Measurements from ENCODE around the gene TMEM270. TPM values are rescaled to one million over a fixed set of nuclear protein-coding genes. Genes with fewer than 3 reads are reported as not detected.

TMEM270 gene
- total and polyA plus RNA-seq, 8 donors = not detected

DNA sequence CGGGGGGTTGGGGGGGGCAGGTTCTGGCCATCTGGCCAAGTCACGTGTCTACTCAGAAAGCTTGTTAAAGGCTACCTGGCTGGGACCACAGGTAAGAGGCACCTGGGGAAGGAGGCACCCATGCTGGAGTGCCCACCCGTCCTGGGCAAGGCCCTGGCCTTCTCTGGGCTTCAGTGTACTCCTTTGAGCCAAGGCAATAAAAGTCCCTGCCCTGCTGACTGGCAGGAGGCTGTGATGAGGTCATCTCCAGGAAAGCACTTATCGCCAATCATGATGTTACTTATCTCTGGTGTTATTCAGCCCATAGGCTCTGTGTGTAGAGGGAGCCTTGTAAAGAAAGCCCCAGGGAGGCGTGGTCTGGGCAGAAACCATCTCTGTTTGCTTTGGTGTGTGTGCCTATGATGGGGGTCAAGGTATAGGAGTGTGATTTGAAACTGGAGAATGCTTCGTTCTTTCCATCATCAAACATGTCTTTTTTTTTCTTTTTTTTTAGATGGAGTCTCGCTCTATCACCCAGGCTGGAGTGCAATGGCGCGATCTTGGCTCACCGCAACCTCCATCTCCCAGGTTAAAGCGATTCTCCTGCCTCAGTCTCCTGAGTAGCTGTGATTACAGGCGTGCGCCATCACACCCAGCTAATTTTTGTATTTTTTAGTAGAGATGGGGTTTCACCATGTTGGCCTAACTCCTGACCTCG is 32.7 kb upstream of the TMEM270 start:
- peaks cover 0 to 45% (median 10%) of the 10 kb centered on the region in 3 donors for H3K27me3 ChIP-seq
- 35 to 61% (median 41%) methylated on average over 12 to 14 of the region's 14 CpGs for WGBS, 5 donors
- H3K27ac ChIP-seq = peak overlapping the region; percentile 59 to 80 (median 71)
- intact Hi-C loops (cut with DNase I; ENCODE audit: low total_unique reads) = no loop called here
- H3K4me3 ChIP-seq = no peak overlapping the region
- no peaks in the 10 kb centered on the region for H3K36me3 ChIP-seq
- TF ChIP-seq EP300 (IDR thresholded peaks at IDR 0.05) (no peak), POLR2A (IDR thresholded peaks at IDR 0.05) (no peak), POLR2AphosphoS5 (IDR thresholded peaks at IDR 0.05) (peak in 1 of 3 donors; percentile 61)
- TF ChIP-seq, protein P1, sequence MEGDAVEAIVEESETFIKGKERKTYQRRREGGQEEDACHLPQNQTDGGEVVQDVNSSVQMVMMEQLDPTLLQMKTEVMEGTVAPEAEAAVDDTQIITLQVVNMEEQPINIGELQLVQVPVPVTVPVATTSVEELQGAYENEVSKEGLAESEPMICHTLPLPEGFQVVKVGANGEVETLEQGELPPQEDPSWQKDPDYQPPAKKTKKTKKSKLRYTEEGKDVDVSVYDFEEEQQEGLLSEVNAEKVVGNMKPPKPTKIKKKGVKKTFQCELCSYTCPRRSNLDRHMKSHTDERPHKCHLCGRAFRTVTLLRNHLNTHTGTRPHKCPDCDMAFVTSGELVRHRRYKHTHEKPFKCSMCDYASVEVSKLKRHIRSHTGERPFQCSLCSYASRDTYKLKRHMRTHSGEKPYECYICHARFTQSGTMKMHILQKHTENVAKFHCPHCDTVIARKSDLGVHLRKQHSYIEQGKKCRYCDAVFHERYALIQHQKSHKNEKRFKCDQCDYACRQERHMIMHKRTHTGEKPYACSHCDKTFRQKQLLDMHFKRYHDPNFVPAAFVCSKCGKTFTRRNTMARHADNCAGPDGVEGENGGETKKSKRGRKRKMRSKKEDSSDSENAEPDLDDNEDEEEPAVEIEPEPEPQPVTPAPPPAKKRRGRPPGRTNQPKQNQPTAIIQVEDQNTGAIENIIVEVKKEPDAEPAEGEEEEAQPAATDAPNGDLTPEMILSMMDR (IDR thresholded peaks at IDR 0.05) = no peak
- peaks cover 20 to 69% (median 62%) of the 10 kb centered on the region in 4 donors for H3K4me1 ChIP-seq
- DNase-seq = peak; percentile 63 to 92
- H3K9me3 ChIP-seq = no peaks in the 10 kb centered on the region

DNA sequence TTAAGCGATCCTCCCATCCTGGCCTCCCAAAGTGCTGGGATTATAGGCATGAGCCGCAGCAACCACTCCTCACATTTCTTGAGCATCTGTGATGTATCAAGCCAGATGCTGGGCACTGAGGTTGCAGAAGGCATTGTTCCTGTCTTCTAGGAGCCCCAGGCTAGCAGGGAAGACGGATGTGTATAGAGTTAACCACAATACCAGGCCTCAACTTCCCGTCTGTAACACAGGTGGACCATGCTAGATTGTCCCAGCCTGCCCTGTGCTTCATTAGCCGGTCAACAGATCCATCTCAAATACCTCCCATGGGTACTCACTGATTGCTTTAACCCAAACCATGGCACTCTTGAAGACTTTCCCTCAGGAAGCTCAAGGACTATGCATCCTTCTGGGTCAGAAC is 32.0 kb upstream of the TMEM270 start:
- peaks cover 0 to 52% (median 10%) of the 10 kb centered on the region in 3 donors for H3K27me3 ChIP-seq
- intact Hi-C loops (cut with DNase I; ENCODE audit: low total_unique reads) = no loop called here
- no peaks in the 10 kb centered on the region for H3K36me3 ChIP-seq
- peaks cover 20 to 69% (median 64%) of the 10 kb centered on the region in 4 donors for H3K4me1 ChIP-seq
- H3K9me3 ChIP-seq = no peaks in the 10 kb centered on the region
- no peak overlapping the region for H3K4me3 ChIP-seq
- TF ChIP-seq, protein P1 (IDR thresholded peaks at IDR 0.05) = no peak
- no peak for TF ChIP-seq POLR2AphosphoS5 (IDR thresholded peaks at IDR 0.05)
- no peak for TF ChIP-seq EP300 (IDR thresholded peaks at IDR 0.05)
- TF ChIP-seq POLR2A (IDR thresholded peaks at IDR 0.05) = no peak
- H3K27ac ChIP-seq = peak overlapping the region in 4 of 5 donors; percentile 59 to 80 (median 72)
- 80 to 89% (median 87%) methylated on average over 5 of the region's 5 CpGs for WGBS, 5 donors
- no peak for DNase-seq

DNA sequence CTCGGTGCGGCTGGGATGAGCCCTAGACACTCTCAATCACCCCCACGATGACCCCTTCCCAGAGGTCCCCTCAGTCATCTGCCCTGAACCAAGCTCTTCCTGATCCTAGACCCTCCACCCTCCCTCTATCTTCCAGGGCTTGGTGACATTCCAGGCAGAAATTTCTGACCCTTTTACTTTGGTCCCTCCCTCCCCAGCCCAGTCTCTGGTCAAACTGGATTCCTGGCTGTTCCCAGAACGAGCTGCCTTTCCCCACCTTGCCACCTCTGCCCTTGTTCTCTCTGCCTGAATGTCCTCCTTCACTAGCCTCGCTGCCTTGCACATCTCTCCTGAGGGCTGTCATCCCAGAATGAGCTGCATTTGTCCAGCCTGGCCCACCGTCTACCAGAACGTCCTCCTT is 31.5 kb upstream of the TMEM270 start:
- H3K4me3 ChIP-seq = no peak overlapping the region
- 32 to 57% (median 36%) methylated on average over 5 to 7 of the region's 7 CpGs for WGBS, 5 donors
- peak overlapping the region in 2 of 5 donors; percentile 71 to 86 for H3K27ac ChIP-seq
- intact Hi-C loops (cut with DNase I; ENCODE audit: low total_unique reads) = no loop called here
- TF ChIP-seq, protein P1 (IDR thresholded peaks at IDR 0.05) = no peak
- TF ChIP-seq POLR2A (IDR thresholded peaks at IDR 0.05) = no peak
- TF ChIP-seq POLR2AphosphoS5 (IDR thresholded peaks at IDR 0.05) = no peak
- TF ChIP-seq EP300 (IDR thresholded peaks at IDR 0.05) = no peak
- H3K36me3 ChIP-seq = no peaks in the 10 kb centered on the region
- H3K9me3 ChIP-seq = no peaks in the 10 kb centered on the region
- H3K4me1 ChIP-seq = peaks cover 20 to 69% (median 64%) of the 10 kb centered on the region in 4 donors
- DNase-seq = peak in 1 of 2 donors; percentile 73
- peaks cover 0 to 58% (median 10%) of the 10 kb centered on the region in 3 donors for H3K27me3 ChIP-seq

- peak overlapping the region in 4 of 5 donors; percentile 56 to 86 (median 72) for H3K27ac ChIP-seq
Measured at GRCh38 chr7:73829921-73830680, 30.9 kb upstream of the TMEM270 start.

More at GRCh38 chr7:73829921-73830680, 30.9 kb upstream of the TMEM270 start:
- intact Hi-C loops (cut with DNase I; ENCODE audit: low total_unique reads) = no loop called here
- Histone ChIP-seq H3K27me3 (peaks cover 0 to 61% (median 10%) of the 10 kb centered on the region in 3 donors), H3K4me1 (peaks cover 20 to 69% (median 64%) of the 10 kb centered on the region in 4 donors), H3K4me3 (no peak overlapping the region), H3K9me3 (no peaks in the 10 kb centered on the region), H3K36me3 (no peaks in the 10 kb centered on the region)
- 50 to 70% (median 58%) methylated on average over 13 of the region's 13 CpGs for whole genome bisulfite sequencing, 5 donors
- DNase-seq = peak in 1 of 2 donors; percentile 81
- TF ChIP-seq POLR2AphosphoS5 (IDR thresholded peaks at IDR 0.05) (no peak), POLR2A (IDR thresholded peaks at IDR 0.05) (no peak), EP300 (IDR thresholded peaks at IDR 0.05) (no peak)
- TF ChIP-seq, protein P1 (IDR thresholded peaks at IDR 0.05) = no peak
